HCT116 (cell line): ENCODE data around the gene DMGDH. TPM values are rescaled to one million over a fixed set of nuclear protein-coding genes. Genes with fewer than 3 reads are reported as not detected.

Source experiments
- ATAC-seq: fragments of 200-7000 bp; cut with Tn5 transposase; 2 replicates; pipeline ENCODE4 v1.9.1; 2020; ENCODE audit warnings: mild to moderate bottlenecking, moderate library complexity
- BruUV-seq: library from RNA; stranded (reverse); fragments of 400-500 nt; replicated peaks from 2 replicates; lab custom pipeline; 2021; lab: Mats Ljungman, UMichigan
- CTCF ChIA-PET: fragments of 300-600 bp; sonication (Branson Sonifier 250); formaldehyde crosslinking; loops from one replicate; lab custom pipeline; 2021; ENCODE audit warnings: antibody characterized with exemption; lab: Charles Lee
- POLR2A ChIA-PET: fragments of 300-600, 350-600 bp; sonication (Branson Sonifier 250); formaldehyde crosslinking; loops from one replicate; lab custom pipeline; 2021; ENCODE audit warnings: antibody characterized with exemption; lab: Charles Lee
- RAD21 ChIA-PET, 2 experiments: fragments of 300-600 bp; sonication (Branson Sonifier 250); formaldehyde crosslinking; loops; one replicate each; lab custom pipeline; 2023; ENCODE audit warnings: low total read pairs in 2 of 2; ENCODE audit not compliant: uncharacterized antibody in 2 of 2, unreplicated experiment in 2 of 2, low non-redundant PET in 1 of 2; lab: Charles Lee
- DNase-seq: peaks from one replicate; pipeline ENCODE4 v3.0.0-alpha.2; 2010; ENCODE audit warnings: low read depth, low spot score
- H2AFZ ChIP-seq: fragments of 200-600 bp; shearing (Covaris generic), sonication (generic); 2 replicates; pipeline ENCODE4 v1.6.1; 2017; ENCODE audit warnings: low read depth, mixed run types, mixed read lengths, antibody characterized with exemption, low read length; ENCODE audit not compliant: poor library complexity, severe bottlenecking
- H3K27ac ChIP-seq: 2 replicates; pipeline ENCODE4 v1.5.1; 2012; ENCODE audit warnings: low read depth, low read length
- H3K27me3 ChIP-seq: fragments of 200-600 bp; sonication (generic); 2 replicates; pipeline ENCODE4 v1.6.1; 2016; ENCODE audit warnings: mixed run types, low read length, mixed read lengths; ENCODE audit not compliant: insufficient read depth
- H3K36me3 ChIP-seq, 2 experiments: fragments of 200-500 bp in 1 of 2; fragments of 200-600 bp in 1 of 2; sonication (Bioruptor generic) in 1 of 2; sonication (generic) in 1 of 2; 2 replicates each; pipeline versions ENCODE4 v1.5.1 to v1.6.1; 2014 to 2016; ENCODE audit warnings: low read length in 2 of 2, inconsistent platforms in 1 of 2, mixed read lengths in 1 of 2, mixed run types in 1 of 2; ENCODE audit not compliant: insufficient read depth in 2 of 2, control insufficient read depth in 1 of 2
- H3K4me1 ChIP-seq, 2 experiments: fragments of 200-600 bp in 1 of 2; sonication (generic) in 1 of 2; 2 replicates each; pipeline versions ENCODE4 v1.5.1 to v1.6.1; 2012 to 2017; ENCODE audit warnings: low read length in 2 of 2, inconsistent platforms in 1 of 2, mild to moderate bottlenecking in 1 of 2, mixed read lengths in 1 of 2, mixed run types in 1 of 2, moderate library complexity in 1 of 2; ENCODE audit not compliant: insufficient read depth in 2 of 2, control insufficient read depth in 1 of 2
- H3K4me2 ChIP-seq: fragments of 200-600 bp; sonication (generic); 2 replicates; pipeline ENCODE4 v1.6.1; 2017; ENCODE audit warnings: mixed run types, low read length, mixed read lengths
- H3K4me3 ChIP-seq, 2 experiments: fragments of 200-600 bp in 1 of 2; sonication (generic) in 1 of 2; replicated peaks in 1 of 2; 2 replicates each; pipeline ENCODE4 v1.5.1; 2011 to 2016; ENCODE audit warnings: low read length in 2 of 2, control low read depth in 1 of 2, low read depth in 1 of 2, mild to moderate bottlenecking in 1 of 2, mixed read lengths in 1 of 2, mixed run types in 1 of 2
- H3K79me2 ChIP-seq: fragments of 200-600 bp; sonication (generic); 2 replicates; pipeline ENCODE4 v1.6.1; 2017; ENCODE audit warnings: mild to moderate bottlenecking, mixed run types, low read length, moderate library complexity, mixed read lengths; ENCODE audit not compliant: insufficient read depth
- H3K9ac ChIP-seq: fragments of 200-600 bp; sonication (generic); 2 replicates; pipeline ENCODE4 v1.6.1; 2016; ENCODE audit warnings: low read length, mixed read lengths
- H3K9me2 ChIP-seq: fragments of 200-600 bp; sonication (generic), shearing (Covaris generic); 2 replicates; pipeline ENCODE4 v1.6.1; 2017; ENCODE audit warnings: mixed run types, mild to moderate bottlenecking, moderate library complexity; ENCODE audit not compliant: insufficient read depth
- H3K9me3 ChIP-seq, 2 experiments: fragments of 200-500 bp in 1 of 2; fragments of 200-600 bp in 1 of 2; sonication (Bioruptor generic) in 1 of 2; sonication (generic) in 1 of 2; 2 replicates each; pipeline ENCODE4 v1.6.1; 2014 to 2017; ENCODE audit warnings: low read length in 2 of 2, mixed read lengths in 2 of 2, inconsistent platforms in 1 of 2, low read depth in 1 of 2, mild to moderate bottlenecking in 1 of 2, mixed run types in 1 of 2, moderate library complexity in 1 of 2; ENCODE audit not compliant: control insufficient read depth in 1 of 2, insufficient read depth in 1 of 2
- H4K20me1 ChIP-seq: fragments of 200-600 bp; sonication (generic), shearing (Covaris generic); 2 replicates; pipeline ENCODE4 v1.6.1; 2017; ENCODE audit warnings: mixed run types, mild to moderate bottlenecking, moderate library complexity; ENCODE audit not compliant: insufficient read depth
- CBX3 ChIP-seq: IDR thresholded peaks from 2 replicates; pipeline ENCODE4 v1.6.1; 2012; ENCODE audit warnings: low read depth
- CTCF ChIP-seq, 3 experiments: fragments of 200-600 bp in 1 of 3; sonication (generic) in 1 of 3; IDR thresholded peaks in 2 of 3; conservative IDR thresholded peaks in 1 of 3; 2 replicates each; pipeline ENCODE4 v1.5.1; 2012 to 2017; ENCODE audit warnings: low read depth in 2 of 3, low read length in 2 of 3, antibody characterized with exemption in 1 of 3, borderline replicate concordance in 1 of 3, control low read depth in 1 of 3, mild to moderate bottlenecking in 1 of 3, mixed read lengths in 1 of 3, mixed run types in 1 of 3, moderate library complexity in 1 of 3; ENCODE audit not compliant: insufficient read depth in 1 of 3
- JUND ChIP-seq: IDR thresholded peaks from 2 replicates; pipeline ENCODE4 v1.6.1; 2012
- MAX ChIP-seq: IDR thresholded peaks from 2 replicates; pipeline ENCODE4 v1.6.1; 2012
- intact Hi-C: fragments of 100-400 bp; cut with micrococcal nuclease; formaldehyde crosslinking; loops from 2 replicates; pipeline ENCODE4 v1.10.0; 2022
- total RNA-seq: library from RNA; stranded (reverse); gene quantifications from one replicate; pipeline ENCODE4 v1.2.1, GENCODE V29; 2021; ENCODE audit not compliant: unreplicated experiment

Gene DMGDH
- total RNA-seq, 1 experiment from 2014 or later, result 2.3 TPM

- Histone ChIP-seq H3K27ac (no peak overlapping the region), H2AFZ (no peak overlapping the region), H3K9ac (no peak overlapping the region), H3K4me1 (peaks cover 0 to 8% of the 10 kb centered on the region in 2 experiments; a peak in 2 of 4 replicates), H3K79me2 (no peaks in the 10 kb centered on the region), H3K9me2 (no peaks in the 10 kb centered on the region), H3K4me3 (no peak overlapping the region), H4K20me1 (no peaks in the 10 kb centered on the region), H3K4me2 (no peak overlapping the region), H3K27me3 (no peaks in the 10 kb centered on the region), H3K9me3 (peaks cover 0 to 3% of the 10 kb centered on the region in 2 experiments; a peak in 1 of 4 replicates), H3K36me3 (no peaks in the 10 kb centered on the region)
- ChIA-PET POLR2A (no interaction called here), RAD21 (no interaction called here), CTCF (no interaction called here)
- no peak for ATAC-seq
- TF ChIP-seq CTCF (IDR thresholded peaks at IDR 0.05 in 2 of 3, conservative IDR thresholded peaks at IDR 0.05 in 1 of 3; ENCODE audit: borderline replicate concordance in 1 of 3, insufficient read depth in 1 of 3, low read depth in 2 of 3, low read length in 2 of 3), result 0 out of 6 replicates have a peak, but pooled peaks of 1 of the 3 experiments have one; percentile 5
- no peak for TF ChIP-seq JUND
- no peak for DNase-seq
- intact Hi-C loops, result no loop called here
- BruUV-seq, result no TSS peak
Observed at GRCh38 chr5:79075646-79076426, 6.4 kb upstream of the DMGDH start.

GRCh38 chr5:79074641-79075040, 5.2 kb upstream of the DMGDH start:
- Histone ChIP-seq H3K9me2 (no peaks in the 10 kb centered on the region), H3K36me3 (no peaks in the 10 kb centered on the region), H3K79me2 (no peaks in the 10 kb centered on the region), H3K9me3 (peaks cover 0 to 3% of the 10 kb centered on the region in 2 experiments; a peak in 1 of 4 replicates), H3K4me3 (no peak overlapping the region), H3K4me1 (peaks cover 0 to 8% of the 10 kb centered on the region in 2 experiments; a peak in 2 of 4 replicates), H3K27ac (no peak overlapping the region), H3K4me2 (no peak overlapping the region), H2AFZ (no peak overlapping the region), H4K20me1 (no peaks in the 10 kb centered on the region), H3K27me3 (no peaks in the 10 kb centered on the region), H3K9ac (no peak overlapping the region)
- ChIA-PET RAD21 (no interaction called here), POLR2A (no interaction called here), CTCF (no interaction called here)
- TF ChIP-seq MAX, result peak; percentile 41
- TF ChIP-seq CBX3, result no peak
- peak; percentile 13; the same call in 1 of the 2 replicates for TF ChIP-seq JUND
- intact Hi-C loops, result no loop called here
- no TSS peak for BruUV-seq
- no peak; the same call in 1 of the 2 replicates for ATAC-seq
- no peak for DNase-seq
